Measurements from ENCODE around the gene IRF8. TPM values are rescaled to one million over a fixed set of nuclear protein-coding genes. Genes with fewer than 3 reads are reported as not detected.
"Not testable (repeated sequence)": the region's sequence is repeated elsewhere in the genome, so short reads cannot be mapped to it uniquely, and the experiment has no call there.

The IRF8 gene
- total RNA-seq, 1 donor from 2014 or later, result 1.0 TPM

GRCh38 chr16:85853547-85854545 is 45.1 kb upstream of the IRF8 start:
- no peaks in the 10 kb centered on the region for H3K36me3 Mint-ChIP-seq (ENCODE audit: unreplicated experiment)
- H3K27me3 Mint-ChIP-seq (ENCODE audit: unreplicated experiment), result peaks cover 6% of the 10 kb centered on the region
- no peak overlapping the region for H3K4me3 Mint-ChIP-seq (ENCODE audit: unreplicated experiment)

DNA sequence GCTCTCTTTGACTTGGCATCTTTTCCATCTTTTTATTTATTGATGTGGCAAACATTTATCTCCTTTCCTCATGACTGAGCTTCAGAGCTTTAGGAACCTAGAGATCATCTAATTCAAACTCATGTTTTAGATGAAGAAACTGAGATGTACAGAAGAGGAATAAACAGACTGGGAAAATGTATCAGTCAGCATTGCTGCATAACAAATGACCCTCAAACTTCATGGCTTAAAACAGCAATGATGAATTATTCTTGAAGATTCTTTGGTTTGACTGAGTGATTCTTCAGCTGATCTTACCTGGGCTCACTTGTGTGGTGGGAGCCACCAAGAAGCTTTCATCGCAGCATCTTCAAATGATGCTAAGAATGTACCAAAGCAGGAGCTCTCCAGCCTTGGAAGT is 44.0 kb upstream of the IRF8 start:
- no peaks in the 10 kb centered on the region for H3K9me3 Mint-ChIP-seq (ENCODE audit: unreplicated experiment)
- H3K27me3 Mint-ChIP-seq (ENCODE audit: unreplicated experiment), result peaks cover 8% of the 10 kb centered on the region
- no peak for DNase-seq
- no peak for TF ChIP-seq CTCF (IDR thresholded peaks at IDR 0.05; ENCODE audit: partially characterized antibody, unreplicated experiment)
- H3K4me1 Mint-ChIP-seq (ENCODE audit: low read depth, unreplicated experiment), result peaks cover 2% of the 10 kb centered on the region
- H3K36me3 Mint-ChIP-seq (ENCODE audit: unreplicated experiment), result peaks cover 5% of the 10 kb centered on the region
- H3K4me3 Mint-ChIP-seq (ENCODE audit: unreplicated experiment), result no peak overlapping the region
- no peak overlapping the region for H3K27ac Mint-ChIP-seq (ENCODE audit: unreplicated experiment)

More at GRCh38 chr16:85853547-85854545, 45.1 kb upstream of the IRF8 start:
- H3K9me3 Mint-ChIP-seq (ENCODE audit: unreplicated experiment), result no peaks in the 10 kb centered on the region
- peaks cover 2% of the 10 kb centered on the region for H3K4me1 Mint-ChIP-seq (ENCODE audit: low read depth, unreplicated experiment)
- no peak for DNase-seq
- H3K27ac Mint-ChIP-seq (ENCODE audit: unreplicated experiment), result no peak overlapping the region
- TF ChIP-seq CTCF (IDR thresholded peaks at IDR 0.05; ENCODE audit: partially characterized antibody, unreplicated experiment), result no peak

DNA sequence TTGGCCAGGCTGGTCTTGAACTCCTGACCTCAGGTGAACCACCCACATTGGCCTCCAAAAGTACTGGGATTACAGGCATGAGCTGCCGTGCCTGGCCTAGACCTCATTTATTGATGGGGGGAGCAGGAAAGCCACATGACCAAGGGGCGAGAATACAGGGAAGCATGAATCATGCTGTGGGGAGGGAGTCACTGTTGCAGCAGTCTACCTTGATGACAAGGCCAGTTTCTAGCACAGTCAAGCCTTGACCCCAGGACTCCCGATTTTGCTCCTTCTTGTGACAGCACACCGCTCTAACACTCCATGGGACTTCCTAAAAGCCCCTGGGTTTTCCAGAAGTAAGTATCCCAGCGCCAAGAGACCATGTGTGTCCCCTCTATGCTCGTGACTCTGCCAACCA is 42.9 kb upstream of the IRF8 start:
- no peak for TF ChIP-seq CTCF (IDR thresholded peaks at IDR 0.05; ENCODE audit: partially characterized antibody, unreplicated experiment)
- H3K4me1 Mint-ChIP-seq (ENCODE audit: low read depth, unreplicated experiment), result no peaks in the 10 kb centered on the region
- no peak for DNase-seq
- no peak overlapping the region for H3K27ac Mint-ChIP-seq (ENCODE audit: unreplicated experiment)
- peaks cover 5% of the 10 kb centered on the region for H3K36me3 Mint-ChIP-seq (ENCODE audit: unreplicated experiment)
- H3K27me3 Mint-ChIP-seq (ENCODE audit: unreplicated experiment), result peaks cover 7% of the 10 kb centered on the region
- no peaks in the 10 kb centered on the region for H3K9me3 Mint-ChIP-seq (ENCODE audit: unreplicated experiment)
- H3K4me3 Mint-ChIP-seq (ENCODE audit: unreplicated experiment), result no peak overlapping the region

DNA sequence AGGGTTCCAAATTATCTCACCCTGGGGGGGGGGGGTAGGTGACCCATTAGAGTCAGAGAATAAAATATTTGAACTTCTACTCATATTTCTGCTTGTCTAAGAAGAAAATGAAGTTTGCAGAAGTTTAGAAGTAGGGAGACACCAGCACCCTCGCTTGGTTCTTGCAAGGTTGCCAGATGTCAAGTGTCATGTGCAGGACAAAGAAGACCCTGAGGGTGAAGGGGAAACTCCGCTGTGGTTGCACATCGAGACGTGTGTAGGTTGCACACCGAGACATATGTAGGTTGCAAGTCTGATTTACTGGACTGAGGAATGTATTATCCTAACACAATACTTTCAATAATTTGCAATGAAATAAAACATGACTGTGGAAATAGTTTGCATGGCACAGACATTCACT is 42.4 kb upstream of the IRF8 start:
- no peak for DNase-seq
- no peak for TF ChIP-seq CTCF (IDR thresholded peaks at IDR 0.05; ENCODE audit: partially characterized antibody, unreplicated experiment)
- peaks cover 5% of the 10 kb centered on the region for H3K36me3 Mint-ChIP-seq (ENCODE audit: unreplicated experiment)
- peaks cover 8% of the 10 kb centered on the region for H3K27me3 Mint-ChIP-seq (ENCODE audit: unreplicated experiment)
- no peak overlapping the region for H3K4me3 Mint-ChIP-seq (ENCODE audit: unreplicated experiment)
- H3K27ac Mint-ChIP-seq (ENCODE audit: unreplicated experiment), result no peak overlapping the region
- H3K9me3 Mint-ChIP-seq (ENCODE audit: unreplicated experiment), result no peaks in the 10 kb centered on the region
- H3K4me1 Mint-ChIP-seq (ENCODE audit: low read depth, unreplicated experiment), result no peaks in the 10 kb centered on the region

GRCh38 chr16:85857406-85857805 is 41.6 kb upstream of the IRF8 start:
- peaks cover 13% of the 10 kb centered on the region for H3K27me3 Mint-ChIP-seq (ENCODE audit: unreplicated experiment)
- H3K9me3 Mint-ChIP-seq (ENCODE audit: unreplicated experiment), result no peaks in the 10 kb centered on the region
- H3K4me3 Mint-ChIP-seq (ENCODE audit: unreplicated experiment), result no peak overlapping the region
- H3K27ac Mint-ChIP-seq (ENCODE audit: unreplicated experiment), result no peak overlapping the region
- TF ChIP-seq CTCF (IDR thresholded peaks at IDR 0.05; ENCODE audit: partially characterized antibody, unreplicated experiment), result no peak
- no peak for DNase-seq
- peaks cover 5% of the 10 kb centered on the region for H3K36me3 Mint-ChIP-seq (ENCODE audit: unreplicated experiment)
- H3K4me1 Mint-ChIP-seq (ENCODE audit: low read depth, unreplicated experiment), result no peaks in the 10 kb centered on the region

- H3K9me3 Mint-ChIP-seq (ENCODE audit: unreplicated experiment); H3K27ac Mint-ChIP-seq (ENCODE audit: unreplicated experiment): not testable (repeated sequence)
Observed at GRCh38 chr16:85858571-85858970, 40.4 kb upstream of the IRF8 start.

More at GRCh38 chr16:85858571-85858970, 40.4 kb upstream of the IRF8 start:
- H3K4me3 Mint-ChIP-seq (ENCODE audit: unreplicated experiment); H3K36me3 Mint-ChIP-seq (ENCODE audit: unreplicated experiment); H3K4me1 Mint-ChIP-seq (ENCODE audit: low read depth, unreplicated experiment); DNase-seq: not testable (repeated sequence)
- peaks cover 15% of the 10 kb centered on the region for H3K27me3 Mint-ChIP-seq (ENCODE audit: unreplicated experiment)
